CD4-positive, alpha-beta T cell (primary cell): ENCODE results near the gene CCR5. TPM values are rescaled to one million over a fixed set of nuclear protein-coding genes. Genes with fewer than 3 reads are reported as not detected.
"Not testable (repeated sequence)": the region's sequence is repeated elsewhere in the genome, so short reads cannot be mapped to it uniquely, and the experiment has no call there.

Experiments used
- ATAC-seq: fragments of 200-7000 bp; cut with Tn5 transposase; one replicate; pipeline ENCODE4 v1.10.0; 2022; ENCODE audit warnings: mild to moderate bottlenecking; ENCODE audit not compliant: poor library complexity
- CTCF ChIA-PET: fragments of 350-600 bp; sonication (Branson Sonifier 250); formaldehyde crosslinking; loops from one replicate; lab custom pipeline; 2021; ENCODE audit warnings: antibody characterized with exemption, inconsistent platforms; lab: Charles Lee
- POLR2A ChIA-PET: fragments of 350-600 bp; sonication (Branson Sonifier 250); formaldehyde crosslinking; loops from one replicate; lab custom pipeline; 2021; ENCODE audit warnings: antibody characterized with exemption, inconsistent platforms; lab: Charles Lee
- DNase-seq, 14 experiments: peaks; one replicate each; pipeline ENCODE4 v3.0.0-alpha.2; 2013 to 2020; ENCODE audit warnings: mixed read lengths in 2 of 14
- H3K27ac ChIP-seq, 2 donors: one replicate each; pipeline versions ENCODE4 v1.5.1 to v1.7.0; 2013; ENCODE audit warnings: low read length in 2 of 2, low read depth in 1 of 2, mild to moderate bottlenecking in 1 of 2
- H3K27me3 ChIP-seq, 2 experiments: 1 replicate in 1 of 2; 2 replicates in 1 of 2; pipeline versions ENCODE4 v1.6.1 to v1.7.0; 2013; ENCODE audit warnings: low read length in 2 of 2, control low read depth in 1 of 2, mild to moderate bottlenecking in 1 of 2, moderate library complexity in 1 of 2; ENCODE audit not compliant: insufficient read depth in 2 of 2, control insufficient read depth in 1 of 2
- H3K36me3 ChIP-seq: one replicate; pipeline ENCODE4 v1.6.1; 2013; ENCODE audit warnings: low read length, control low read depth; ENCODE audit not compliant: insufficient read depth
- H3K4me1 ChIP-seq: one replicate; pipeline ENCODE4 v1.6.1; 2013; ENCODE audit warnings: low read length, control low read depth; ENCODE audit not compliant: insufficient read depth
- H3K4me3 ChIP-seq: one replicate; pipeline ENCODE4 v1.5.1; 2013; ENCODE audit warnings: mild to moderate bottlenecking, low read length, moderate library complexity
- H3K9me3 ChIP-seq, 2 experiments: 1 replicate in 1 of 2; 2 replicates in 1 of 2; pipeline versions ENCODE4 v1.6.1 to v1.7.0; 2013; ENCODE audit warnings: low read length in 2 of 2, mild to moderate bottlenecking in 2 of 2, control low read depth in 1 of 2, moderate library complexity in 1 of 2; ENCODE audit not compliant: control insufficient read depth in 1 of 2, insufficient read depth in 1 of 2
- H3K27ac Mint-ChIP-seq: one replicate; pipeline ENCODE4 v1.8.0; 2020; ENCODE audit warnings: mixed read lengths
- H3K27me3 Mint-ChIP-seq: one replicate; pipeline ENCODE4 v1.8.0; 2021; ENCODE audit warnings: mixed read lengths
- H3K36me3 Mint-ChIP-seq: one replicate; pipeline ENCODE4 v1.8.0; 2021; ENCODE audit warnings: low read depth, mixed read lengths
- H3K4me1 Mint-ChIP-seq: one replicate; pipeline ENCODE4 v1.8.0; 2021; ENCODE audit warnings: low read depth, mixed read lengths
- H3K4me3 Mint-ChIP-seq: one replicate; pipeline ENCODE4 v1.8.0; 2020; ENCODE audit warnings: mild to moderate bottlenecking, mixed read lengths
- H3K9me3 Mint-ChIP-seq: one replicate; pipeline ENCODE4 v1.8.0; 2020; ENCODE audit warnings: mixed read lengths
- intact Hi-C, 2 experiments: fragments of 100-400 bp; cut with DNase I in 1 of 2; cut with micrococcal nuclease in 1 of 2; formaldehyde crosslinking; loops; one replicate each; pipeline versions ENCODE4 v1.15.1 to v1.9.0; 2023 to 2025; cut with DNase I, micrococcal nuclease
- total RNA-seq, 174 experiments: library from RNA in 2 of 174; stranded (reverse) in 2 of 174; gene quantifications; one replicate each; pipeline ENCODE4 v1.2.3 and lab custom pipeline; 2021 to 2026
- TF ChIP-seq, protein P1 (sequence below): fragments of 200-600 bp; IDR thresholded peaks from one replicate; pipeline ENCODE4 v1.8.0; 2022; ENCODE audit warnings: antibody characterized with exemption, mild to moderate bottlenecking

Gene CCR5
- total RNA-seq, 2 experiments from 2014 or later: 1.1 to 1.4 TPM

DNA sequence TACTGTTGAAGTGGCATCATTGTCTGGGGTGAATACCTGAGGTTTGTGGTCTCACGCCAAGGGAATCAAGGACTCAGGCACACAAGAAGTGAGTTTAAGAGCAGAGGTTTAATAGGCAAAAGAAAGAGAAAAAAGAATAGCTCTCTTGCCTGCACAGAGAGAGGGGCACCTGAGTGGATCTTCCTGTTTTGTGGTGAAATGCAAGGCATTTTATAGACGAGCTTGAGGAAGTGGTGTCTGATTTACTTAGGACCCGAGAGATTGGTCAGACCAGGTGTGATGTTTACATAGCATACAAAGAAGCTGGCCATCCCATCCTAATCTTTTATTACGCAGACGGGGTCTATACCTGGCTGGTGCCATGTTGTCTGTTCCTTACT is 13.2 kb downstream of the CCR5 start:
- intact Hi-C loops: no loop called here
- no peak for DNase-seq
- H3K4me3 ChIP-seq: no peak overlapping the region

DNA sequence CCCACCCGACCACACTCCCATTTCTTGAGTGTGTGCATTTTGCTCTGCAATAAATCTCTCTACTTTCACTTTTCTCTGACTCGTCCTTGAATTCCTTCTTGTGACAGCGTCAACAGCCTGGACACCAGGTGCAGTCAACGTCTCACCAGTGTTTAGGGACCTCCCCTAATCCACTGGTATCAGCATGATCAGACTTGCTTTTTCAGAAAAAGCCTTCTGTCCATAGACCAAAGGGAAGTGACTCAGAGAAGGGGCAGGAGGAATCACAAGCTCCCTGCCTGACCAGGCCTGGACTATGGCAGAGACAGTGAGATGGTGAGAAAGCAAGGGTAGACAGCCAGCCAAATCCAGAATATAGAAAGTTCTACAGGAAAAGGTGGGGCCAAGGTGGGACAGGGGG is 15.5 kb downstream of the CCR5 start:
- H3K36me3 ChIP-seq: no peaks in the 10 kb centered on the region
- Mint-ChIP-seq H3K9me3 (no peaks in the 10 kb centered on the region), H3K4me3 (no peak overlapping the region), H3K4me1 (peaks cover 8% of the 10 kb centered on the region), H3K36me3 (no peaks in the 10 kb centered on the region), H3K27ac (no peak overlapping the region), H3K27me3 (peaks cover 6% of the 10 kb centered on the region)
- ATAC-seq: no peak
- no peak overlapping the region for H3K27ac ChIP-seq
- intact Hi-C loops: no loop called here
- no peaks in the 10 kb centered on the region for H3K9me3 ChIP-seq
- no peak overlapping the region for H3K4me3 ChIP-seq
- no peaks in the 10 kb centered on the region for H3K27me3 ChIP-seq
- DNase-seq: peak in 1 of 14 experiments; percentile 55
- H3K4me1 ChIP-seq: peaks cover 9% of the 10 kb centered on the region
- POLR2A ChIA-PET: no interaction called here
- CTCF ChIA-PET: no interaction called here
- TF ChIP-seq, protein P1, sequence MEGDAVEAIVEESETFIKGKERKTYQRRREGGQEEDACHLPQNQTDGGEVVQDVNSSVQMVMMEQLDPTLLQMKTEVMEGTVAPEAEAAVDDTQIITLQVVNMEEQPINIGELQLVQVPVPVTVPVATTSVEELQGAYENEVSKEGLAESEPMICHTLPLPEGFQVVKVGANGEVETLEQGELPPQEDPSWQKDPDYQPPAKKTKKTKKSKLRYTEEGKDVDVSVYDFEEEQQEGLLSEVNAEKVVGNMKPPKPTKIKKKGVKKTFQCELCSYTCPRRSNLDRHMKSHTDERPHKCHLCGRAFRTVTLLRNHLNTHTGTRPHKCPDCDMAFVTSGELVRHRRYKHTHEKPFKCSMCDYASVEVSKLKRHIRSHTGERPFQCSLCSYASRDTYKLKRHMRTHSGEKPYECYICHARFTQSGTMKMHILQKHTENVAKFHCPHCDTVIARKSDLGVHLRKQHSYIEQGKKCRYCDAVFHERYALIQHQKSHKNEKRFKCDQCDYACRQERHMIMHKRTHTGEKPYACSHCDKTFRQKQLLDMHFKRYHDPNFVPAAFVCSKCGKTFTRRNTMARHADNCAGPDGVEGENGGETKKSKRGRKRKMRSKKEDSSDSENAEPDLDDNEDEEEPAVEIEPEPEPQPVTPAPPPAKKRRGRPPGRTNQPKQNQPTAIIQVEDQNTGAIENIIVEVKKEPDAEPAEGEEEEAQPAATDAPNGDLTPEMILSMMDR: no peak

More for the DNA sequence above, 13.2 kb downstream of the CCR5 start:
- Histone ChIP-seq H3K36me3 (no peaks in the 10 kb centered on the region), H3K27me3 (no peaks in the 10 kb centered on the region), H3K27ac (no peak overlapping the region), H3K4me1 (peaks cover 23% of the 10 kb centered on the region), H3K9me3 (no peaks in the 10 kb centered on the region)
- Mint-ChIP-seq H3K9me3 (no peaks in the 10 kb centered on the region), H3K27me3 (peaks cover 6% of the 10 kb centered on the region), H3K27ac (no peak overlapping the region), H3K4me1 (peaks cover 17% of the 10 kb centered on the region), H3K4me3 (no peak overlapping the region), H3K36me3 (no peaks in the 10 kb centered on the region)
- POLR2A ChIA-PET: no interaction called here
- CTCF ChIA-PET: no interaction called here
- ATAC-seq: no peak
- TF ChIP-seq, protein P1: no peak

DNA sequence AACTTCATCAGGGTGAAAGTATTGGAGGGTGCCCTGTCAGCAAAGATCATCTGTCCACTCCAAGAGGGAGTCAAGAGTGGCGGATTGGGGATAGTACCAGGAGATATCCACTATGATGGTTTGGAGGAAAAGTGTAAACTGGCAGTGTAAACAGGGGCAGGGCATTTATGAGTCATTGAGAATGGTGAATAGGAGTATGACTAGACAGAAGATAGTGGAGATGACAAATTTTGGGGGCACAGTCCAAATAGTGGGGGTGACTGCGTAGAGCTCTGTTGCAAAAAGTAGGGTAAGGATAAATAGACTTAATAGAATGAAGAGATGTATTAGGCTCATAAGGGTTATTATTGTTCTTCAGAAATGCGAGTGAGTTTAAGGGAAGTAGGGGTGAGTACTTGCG is 18.1 kb downstream of the CCR5 start:
- H3K36me3 ChIP-seq, H3K4me1 ChIP-seq, H3K27ac ChIP-seq, H3K9me3 Mint-ChIP-seq, H3K4me1 Mint-ChIP-seq, H3K4me3 Mint-ChIP-seq, intact Hi-C loops, ATAC-seq, CTCF ChIA-PET, POLR2A ChIA-PET, H3K27ac Mint-ChIP-seq, H3K4me3 ChIP-seq, DNase-seq, H3K27me3 Mint-ChIP-seq, H3K36me3 Mint-ChIP-seq, H3K9me3 ChIP-seq, H3K27me3 ChIP-seq: not testable (repeated sequence)

DNA sequence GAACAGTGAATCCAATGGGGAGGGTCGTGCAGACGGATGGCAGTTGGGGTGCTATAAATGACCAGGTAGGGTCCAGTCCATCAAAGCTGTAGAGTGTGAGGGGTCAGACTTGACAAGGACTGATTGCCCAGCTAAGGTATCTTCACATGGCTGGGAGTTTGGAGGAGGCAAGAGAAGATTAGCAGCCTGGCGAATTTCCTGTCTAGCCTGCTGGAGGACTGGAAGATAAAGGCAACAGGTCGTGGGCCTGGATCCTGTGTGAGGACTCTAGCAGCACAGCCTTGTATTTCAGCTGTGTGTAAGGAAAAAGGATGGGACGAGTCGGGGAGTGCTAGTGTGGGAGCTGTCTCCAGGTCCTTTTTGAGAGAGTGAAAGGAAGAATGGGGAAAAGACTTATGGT is 18.6 kb downstream of the CCR5 start:
- CTCF ChIA-PET: no interaction called here
- POLR2A ChIA-PET: no interaction called here
- ATAC-seq: no peak

DNA sequence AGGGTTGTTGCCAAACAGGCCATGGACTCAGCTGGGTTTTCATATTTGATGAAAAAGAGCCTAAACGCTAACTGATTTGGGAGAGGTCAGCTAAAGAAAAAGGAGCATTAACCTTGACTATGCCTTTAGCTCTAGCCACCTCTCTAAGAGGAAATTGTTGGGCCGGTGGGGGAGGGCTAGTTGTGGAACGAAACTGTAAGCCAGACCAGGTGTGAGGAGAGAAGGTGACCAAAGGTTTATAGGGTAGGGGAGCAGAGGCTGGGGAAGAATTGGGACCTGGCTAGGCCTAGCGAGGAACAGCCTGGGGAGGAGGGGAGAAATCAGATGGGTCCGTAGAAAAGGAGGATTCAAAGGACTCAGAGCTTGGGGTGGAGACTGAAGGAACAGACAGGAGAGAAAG is 20.8 kb downstream of the CCR5 start:
- H3K4me3 Mint-ChIP-seq, ATAC-seq, H3K4me1 ChIP-seq, H3K4me3 ChIP-seq, H3K36me3 Mint-ChIP-seq, H3K9me3 ChIP-seq, H3K27me3 ChIP-seq, H3K36me3 ChIP-seq, H3K27ac ChIP-seq, CTCF ChIA-PET, H3K27ac Mint-ChIP-seq, DNase-seq, intact Hi-C loops, H3K27me3 Mint-ChIP-seq, H3K9me3 Mint-ChIP-seq, H3K4me1 Mint-ChIP-seq, POLR2A ChIA-PET: not testable (repeated sequence)

More for the DNA sequence above, 18.6 kb downstream of the CCR5 start:
- Histone ChIP-seq H3K4me3 (no peak overlapping the region), H3K27ac (no peak overlapping the region), H3K9me3 (no peaks in the 10 kb centered on the region), H3K27me3 (no peaks in the 10 kb centered on the region), H3K4me1 (no peaks in the 10 kb centered on the region), H3K36me3 (no peaks in the 10 kb centered on the region)
- Mint-ChIP-seq H3K27me3 (peaks cover 6% of the 10 kb centered on the region), H3K27ac (no peak overlapping the region), H3K4me1 (no peaks in the 10 kb centered on the region), H3K9me3 (no peaks in the 10 kb centered on the region), H3K4me3 (no peak overlapping the region), H3K36me3 (no peaks in the 10 kb centered on the region)
- TF ChIP-seq, protein P1: no peak
- intact Hi-C loops: no loop called here
- no peak for DNase-seq
